Measurements from ENCODE around the gene CCDC175. TPM values are rescaled to one million over a fixed set of nuclear protein-coding genes. Genes with fewer than 3 reads are reported as not detected.

Gene CCDC175
- not detected in 2 replicates for total RNA-seq (2014; rRNA removed; shearing (Covaris generic))

DNA sequence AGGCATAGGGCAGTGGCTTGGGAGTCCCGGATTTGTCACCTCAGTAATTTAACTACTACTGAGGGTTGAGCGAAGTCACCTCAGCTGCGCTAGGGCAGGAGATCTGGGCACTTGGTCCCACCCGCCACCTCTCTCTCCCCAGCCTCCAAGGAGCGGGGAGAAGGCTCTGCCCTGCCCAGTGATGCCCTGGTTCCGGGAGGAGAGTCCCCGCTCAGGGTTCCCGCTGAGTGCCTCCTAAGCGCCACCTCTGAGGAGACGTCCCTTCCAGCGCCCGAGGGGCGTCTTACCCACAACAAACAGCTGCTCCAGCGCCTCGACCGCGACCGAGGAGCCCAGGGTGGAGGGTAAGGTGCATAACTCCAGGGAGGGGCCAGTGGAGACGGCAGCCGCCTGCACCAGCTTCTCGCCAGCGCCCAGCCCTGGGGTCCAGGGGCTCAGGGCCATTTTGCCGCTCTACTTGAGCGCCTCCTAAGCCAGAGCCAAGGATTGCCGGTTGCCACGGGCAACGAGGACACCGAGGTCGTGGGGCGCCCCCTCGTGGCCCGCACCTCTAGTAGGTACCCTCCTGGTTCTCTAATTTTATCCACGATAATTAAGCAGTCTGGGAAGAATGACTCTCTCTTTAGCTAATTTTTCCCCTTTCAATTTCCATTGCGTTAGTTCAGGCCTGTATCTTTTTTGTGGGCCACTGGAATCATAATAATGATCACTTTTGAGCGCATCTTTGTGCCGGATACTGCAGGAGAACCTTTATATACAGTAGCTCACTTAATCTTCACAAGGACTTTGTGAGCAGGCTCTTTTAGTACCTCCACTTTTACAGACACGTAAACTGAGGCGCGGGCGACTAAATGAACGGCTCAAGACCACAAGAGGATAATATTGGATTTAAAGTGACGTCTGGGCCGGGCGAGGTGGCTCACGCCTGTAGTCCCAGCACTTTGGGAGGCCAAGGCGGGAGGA is at the start of gene CCDC175:
TSS of gene CCDC175 (minus strand) at position 481 of the 963 bp plus-strand sequence. CDS start at position 444, 37 bp downstream.

DNA sequence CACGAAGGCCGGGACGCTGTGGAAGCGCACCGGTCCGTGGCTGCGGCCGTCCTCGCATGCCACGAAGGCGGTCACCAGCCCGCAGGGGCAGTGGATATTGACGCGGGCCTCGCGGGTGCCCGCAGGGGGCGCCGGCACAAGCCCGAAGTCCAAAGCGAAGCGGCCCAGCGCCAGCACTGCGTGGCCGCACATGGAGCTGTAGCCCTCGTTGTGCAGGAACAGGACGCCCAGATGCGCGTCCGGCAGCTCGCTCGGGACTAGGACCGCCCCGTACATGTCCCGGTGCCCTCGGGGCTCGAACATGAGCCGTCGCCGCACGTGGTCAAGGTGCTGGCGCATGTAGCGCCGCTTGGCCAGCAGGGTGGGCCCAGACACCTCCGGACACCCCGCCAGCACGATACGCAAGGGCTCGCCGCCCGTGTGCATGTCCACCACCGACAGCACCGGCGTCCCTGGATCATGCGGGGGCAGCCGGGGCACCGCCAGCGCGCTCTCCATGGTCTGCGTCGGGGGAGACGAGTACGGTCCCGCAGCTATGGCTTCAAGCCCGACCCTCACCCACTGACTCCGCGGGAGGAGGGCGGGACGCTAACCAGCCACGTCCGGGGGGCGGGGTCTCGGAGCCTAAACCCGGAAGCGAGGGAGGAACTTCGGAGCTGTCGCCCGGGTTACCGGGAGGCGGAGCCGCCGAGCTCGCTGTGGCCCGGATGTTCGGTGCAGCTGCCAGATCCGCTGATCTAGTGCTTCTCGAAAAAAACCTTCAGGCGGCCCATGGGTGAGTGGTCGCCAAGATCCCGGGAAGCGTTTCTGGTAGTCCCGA is 92.6 kb downstream of the CCDC175 start, which contains the start of the genes JKAMP and L3HYPDH:
TSS of gene JKAMP (plus strand) at position 699 of the 820 bp plus-strand sequence. CDS start at position 772, 73 bp downstream.
TSS of gene L3HYPDH (minus strand) at position 590 of the 820 bp plus-strand sequence. CDS start at position 498, 92 bp downstream.

DNA sequence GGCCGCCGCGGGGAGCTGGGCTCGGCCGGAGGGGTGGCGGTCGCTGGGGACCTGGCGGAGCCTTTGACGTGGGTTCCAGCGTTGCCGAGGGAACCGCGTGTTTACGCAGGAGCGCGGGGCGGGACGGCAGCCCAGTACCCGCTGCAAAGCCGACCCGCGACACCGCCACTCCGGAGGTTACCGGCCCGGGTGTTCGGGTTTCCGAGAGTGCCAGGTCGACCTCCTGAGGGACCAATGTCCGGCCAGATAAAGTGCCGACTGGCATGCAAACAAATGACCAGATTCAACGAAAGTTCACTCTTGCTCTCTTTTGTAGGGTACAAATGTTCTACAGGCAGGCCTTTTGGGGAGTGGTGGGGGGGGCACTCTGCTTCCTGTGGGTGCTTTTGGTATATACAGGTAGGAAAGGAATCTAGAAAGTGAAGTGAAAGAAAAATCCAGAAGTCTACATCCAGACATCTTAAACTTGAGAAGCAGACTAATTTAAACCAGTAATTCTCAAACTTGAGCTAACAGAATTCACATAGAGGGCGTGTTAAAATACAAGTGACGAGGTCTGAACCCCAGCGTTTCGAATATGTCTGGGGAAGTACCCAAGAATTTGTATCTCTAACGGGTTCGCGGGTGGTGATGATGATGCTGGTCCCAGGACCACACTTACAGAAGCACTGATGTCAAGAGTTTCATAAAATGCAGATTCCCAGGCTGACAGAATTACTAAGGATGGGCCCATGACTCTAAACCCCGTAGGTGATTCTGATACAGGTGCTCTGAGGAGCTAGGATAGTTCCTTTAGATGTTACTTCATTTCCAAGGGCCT is 111.1 kb downstream of the CCDC175 start, which contains the start of gene GPR135:
TSS of gene GPR135 (minus strand) at position 65 of the 820 bp plus-strand sequence. CDS start 154 bp downstream, outside the sequence.

Other genes with a start within 250 kb of the CCDC175 start
- 3.1 and 3.2 TPM in 2 replicates for gene GPR135, start 111.4 kb downstream of the CCDC175 start, total RNA-seq (2014; rRNA removed; shearing (Covaris generic))
- gene L3HYPDH, start 92.4 kb downstream of the CCDC175 start, total RNA-seq (2014; rRNA removed; shearing (Covaris generic)): 27.2 and 27.5 TPM in 2 replicates
- 24.6 and 26.0 TPM in 2 replicates for gene JKAMP, start 92.3 kb downstream of the CCDC175 start, total RNA-seq (2014; rRNA removed; shearing (Covaris generic))

Measured in A375 (cell line).